Measurements from ENCODE around the gene TACSTD2. TPM values are rescaled to one million over a fixed set of nuclear protein-coding genes. Genes with fewer than 3 reads are reported as not detected.

Gene TACSTD2
- total and polyA plus RNA-seq, 2 of the 4 experiments (the other 2 are of a cell fraction): not detected

DNA sequence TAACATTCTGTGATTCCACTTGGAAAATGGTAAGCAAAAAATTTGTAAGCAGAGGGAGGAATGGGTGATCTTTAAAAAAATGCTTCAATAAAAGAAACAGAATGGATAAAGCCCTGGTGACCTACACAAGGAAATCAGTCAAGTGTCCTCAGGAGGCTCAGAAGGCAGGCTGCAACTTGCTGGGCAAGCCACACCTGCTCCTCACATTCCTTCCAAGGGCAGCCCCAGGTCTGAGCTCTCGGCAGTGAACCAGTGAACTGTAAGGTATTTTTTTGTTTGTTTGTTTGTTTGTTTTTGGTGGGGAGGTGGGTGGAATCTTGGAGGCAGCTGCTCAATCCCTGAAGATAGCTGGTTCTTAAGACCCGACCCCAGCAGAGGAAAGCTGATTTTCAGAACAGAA is 4.4 kb downstream of the TACSTD2 start:
- no peak overlapping the region for H3K23ac ChIP-seq (ENCODE audit: low read depth, low read length)
- no peak overlapping the region for H3K18ac ChIP-seq (ENCODE audit: low read depth, low read length)
- no peak overlapping the region for H4K5ac ChIP-seq (ENCODE audit: low read depth, low read length)
- DNase-seq: no peak
- H3K4me1 ChIP-seq (ENCODE audit: control insufficient read depth, insufficient read depth, low read length): no peaks in the 10 kb centered on the region; the same call in 1 of the 2 replicates
- CTCF ChIA-PET: no interaction called here
- H3K27ac ChIP-seq (ENCODE audit: insufficient read depth, low read length): no peak overlapping the region
- no peaks in the 10 kb centered on the region for H3K36me3 ChIP-seq (ENCODE audit: control insufficient read depth, insufficient read depth, low read length)
- H4K8ac ChIP-seq (ENCODE audit: low read depth in 2 of 2, low read length in 2 of 2): no peak overlapping the region
- no peaks in the 10 kb centered on the region for H3K79me1 ChIP-seq (ENCODE audit: low read depth in 1 of 2, low read length in 2 of 2)
- H2AK9ac ChIP-seq (replicated peaks; ENCODE audit: low read depth, low read length, poor library complexity): no peak overlapping the region
- no peak overlapping the region for H2BK20ac ChIP-seq (ENCODE audit: low read depth, low read length)
- WGBS, 2 experiments (ENCODE audit: extremely low coverage in 2 of 2, insufficient read length in 1 of 2): 80% methylated on average over 1 of the region's 2 CpGs; no CpG with 5 or more reads in 1 of the 2 experiments
- no peak overlapping the region for H3K56ac ChIP-seq (ENCODE audit: extremely low read depth, insufficient read depth, low read length)
- H2AK5ac ChIP-seq (ENCODE audit: low read depth, low read length): no peak overlapping the region
- no peak overlapping the region for H3K14ac ChIP-seq (replicated peaks; ENCODE audit: low read depth, low read length)
- no peak overlapping the region for H3K4me2 ChIP-seq (ENCODE audit: low read depth, low read length)
- H4K91ac ChIP-seq (ENCODE audit: insufficient read depth, low read depth, low read length): no peak overlapping the region
- no peak overlapping the region for H2BK5ac ChIP-seq (ENCODE audit: low read depth, low read length, poor library complexity, severe bottlenecking)
- H2AFZ ChIP-seq (replicated peaks; ENCODE audit: low read length, poor library complexity): no peak overlapping the region
- BruUV-seq (replicated peaks): no TSS peak
- no peaks in the 10 kb centered on the region for H3K9me1 ChIP-seq (ENCODE audit: insufficient read depth, low read length)
- ATAC-seq (ENCODE audit: low read depth): no peak
- POLR2A ChIA-PET (ENCODE audit: unreplicated experiment): no interaction called here
- no peak overlapping the region for H3K4ac ChIP-seq (ENCODE audit: low read depth, low read length)
- no peak overlapping the region for H3K4me3 ChIP-seq (ENCODE audit: insufficient read depth, low read depth, low read length)
- no peaks in the 10 kb centered on the region for H4K20me1 ChIP-seq (ENCODE audit: insufficient read depth, low read length)
- peaks cover 15% of the 10 kb centered on the region for H3K9me3 ChIP-seq (ENCODE audit: control insufficient read depth, insufficient read depth, low read length)
- dilution Hi-C loops (cut with HindIII; ENCODE audit: low sequenced_read_pairs, unreplicated experiment) (no loop called here), in situ Hi-C loops (cut with MboI; ENCODE audit: low sequenced_read_pairs) (no loop called here), intact Hi-C loops (cut with micrococcal nuclease) (no loop called here)
- no peak overlapping the region for H2BK120ac ChIP-seq (ENCODE audit: low read depth, low read length)
- no peak overlapping the region for H3K9ac ChIP-seq (ENCODE audit: low read depth, low read length)
- H2BK15ac ChIP-seq (ENCODE audit: low read depth, low read length): no peak overlapping the region
- peaks cover 73% of the 10 kb centered on the region for H3K27me3 ChIP-seq (ENCODE audit: control insufficient read depth, insufficient read depth, low read length)
- TF ChIP-seq RFX5 (IDR thresholded peaks at IDR 0.05; ENCODE audit: low read depth, low read length) (no peak), CHD1 (IDR thresholded peaks at IDR 0.05; ENCODE audit: low read depth, low read length) (no peak), RCOR1 (IDR thresholded peaks at IDR 0.05; ENCODE audit: insufficient replicate concordance, low read length) (no peak), RAD21 (IDR thresholded peaks at IDR 0.05; ENCODE audit: low read length) (no peak), FOS (IDR thresholded peaks at IDR 0.05; ENCODE audit: low read depth, low read length) (no peak), MAZ (IDR thresholded peaks at IDR 0.05; ENCODE audit: borderline replicate concordance, low read depth, low read length) (no peak)
- TF ChIP-seq, protein P1, sequence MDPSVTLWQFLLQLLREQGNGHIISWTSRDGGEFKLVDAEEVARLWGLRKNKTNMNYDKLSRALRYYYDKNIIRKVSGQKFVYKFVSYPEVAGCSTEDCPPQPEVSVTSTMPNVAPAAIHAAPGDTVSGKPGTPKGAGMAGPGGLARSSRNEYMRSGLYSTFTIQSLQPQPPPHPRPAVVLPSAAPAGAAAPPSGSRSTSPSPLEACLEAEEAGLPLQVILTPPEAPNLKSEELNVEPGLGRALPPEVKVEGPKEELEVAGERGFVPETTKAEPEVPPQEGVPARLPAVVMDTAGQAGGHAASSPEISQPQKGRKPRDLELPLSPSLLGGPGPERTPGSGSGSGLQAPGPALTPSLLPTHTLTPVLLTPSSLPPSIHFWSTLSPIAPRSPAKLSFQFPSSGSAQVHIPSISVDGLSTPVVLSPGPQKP (IDR thresholded peaks at IDR 0.05; ENCODE audit: borderline replicate concordance, low read depth, low read length): no peak

Data from IMR-90 (cell line).